ENCODE data around the gene CRACDL.

- TF ChIP-seq TAF1 (IDR thresholded peaks at IDR 0.05; ENCODE audit: borderline replicate concordance, insufficient read depth, low read length) (no peak), POLR2AphosphoS5 (IDR thresholded peaks at IDR 0.05; ENCODE audit: low read depth, low read length) (no peak), FOXP2 (optimal IDR thresholded peaks at IDR 0.05; ENCODE audit: borderline replicate concordance, extremely low read depth, extremely low read length, insufficient read depth) (no peak), REST (IDR thresholded peaks at IDR 0.05; ENCODE audit: insufficient read depth in 1 of 2, low read depth in 2 of 2, low read length in 2 of 2) (no peak)
These were observed 133.7 kb downstream of the CRACDL start for GRCh38 chr2:98802344-98802743.
